Stomach (tissue), 4 donors: ENCODE data around the gene USP24.

Experiments
- POLR2A ChIP-seq, 4 donors: fragments of 450-650 bp; IDR thresholded peaks; one replicate each; pipeline ENCODE4 v1.6.1; 2016; ENCODE audit warnings: antibody characterized with exemption in 4 of 4, control low read depth in 2 of 4, mild to moderate bottlenecking in 1 of 4, moderate library complexity in 1 of 4
- TF ChIP-seq, protein P1 (sequence below), 7 experiments: fragments of 450-650 bp in 4 of 7; fragments of 200-600 bp in 3 of 7; sonication (generic) in 3 of 7; IDR thresholded peaks; one replicate each; pipeline ENCODE4 v1.5.1; 2016 to 2019; ENCODE audit warnings: antibody characterized with exemption in 7 of 7, control low read depth in 2 of 7, mild to moderate bottlenecking in 1 of 7

GRCh38 chr1:55051169-55051568 is 164.0 kb downstream of the USP24 start:
- TF ChIP-seq POLR2A (IDR thresholded peaks at IDR 0.05): no peak
- TF ChIP-seq, protein P1, sequence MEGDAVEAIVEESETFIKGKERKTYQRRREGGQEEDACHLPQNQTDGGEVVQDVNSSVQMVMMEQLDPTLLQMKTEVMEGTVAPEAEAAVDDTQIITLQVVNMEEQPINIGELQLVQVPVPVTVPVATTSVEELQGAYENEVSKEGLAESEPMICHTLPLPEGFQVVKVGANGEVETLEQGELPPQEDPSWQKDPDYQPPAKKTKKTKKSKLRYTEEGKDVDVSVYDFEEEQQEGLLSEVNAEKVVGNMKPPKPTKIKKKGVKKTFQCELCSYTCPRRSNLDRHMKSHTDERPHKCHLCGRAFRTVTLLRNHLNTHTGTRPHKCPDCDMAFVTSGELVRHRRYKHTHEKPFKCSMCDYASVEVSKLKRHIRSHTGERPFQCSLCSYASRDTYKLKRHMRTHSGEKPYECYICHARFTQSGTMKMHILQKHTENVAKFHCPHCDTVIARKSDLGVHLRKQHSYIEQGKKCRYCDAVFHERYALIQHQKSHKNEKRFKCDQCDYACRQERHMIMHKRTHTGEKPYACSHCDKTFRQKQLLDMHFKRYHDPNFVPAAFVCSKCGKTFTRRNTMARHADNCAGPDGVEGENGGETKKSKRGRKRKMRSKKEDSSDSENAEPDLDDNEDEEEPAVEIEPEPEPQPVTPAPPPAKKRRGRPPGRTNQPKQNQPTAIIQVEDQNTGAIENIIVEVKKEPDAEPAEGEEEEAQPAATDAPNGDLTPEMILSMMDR (IDR thresholded peaks at IDR 0.05): no peak
